HG03045 (cell line): ENCODE data around the gene SV2B.
"Not testable (repeated sequence)": the region's sequence is repeated elsewhere in the genome, so short reads cannot be mapped to it uniquely, and the experiment has no call there.

Experiments used
- ATAC-seq: cut with Tn5 transposase; IDR thresholded peaks from one replicate; pipeline ENCODE4 v1.9.1; 2021; ENCODE audit warnings: mild to moderate bottlenecking, moderate library complexity; ENCODE audit not compliant: unreplicated experiment

SV2B gene, protein sequence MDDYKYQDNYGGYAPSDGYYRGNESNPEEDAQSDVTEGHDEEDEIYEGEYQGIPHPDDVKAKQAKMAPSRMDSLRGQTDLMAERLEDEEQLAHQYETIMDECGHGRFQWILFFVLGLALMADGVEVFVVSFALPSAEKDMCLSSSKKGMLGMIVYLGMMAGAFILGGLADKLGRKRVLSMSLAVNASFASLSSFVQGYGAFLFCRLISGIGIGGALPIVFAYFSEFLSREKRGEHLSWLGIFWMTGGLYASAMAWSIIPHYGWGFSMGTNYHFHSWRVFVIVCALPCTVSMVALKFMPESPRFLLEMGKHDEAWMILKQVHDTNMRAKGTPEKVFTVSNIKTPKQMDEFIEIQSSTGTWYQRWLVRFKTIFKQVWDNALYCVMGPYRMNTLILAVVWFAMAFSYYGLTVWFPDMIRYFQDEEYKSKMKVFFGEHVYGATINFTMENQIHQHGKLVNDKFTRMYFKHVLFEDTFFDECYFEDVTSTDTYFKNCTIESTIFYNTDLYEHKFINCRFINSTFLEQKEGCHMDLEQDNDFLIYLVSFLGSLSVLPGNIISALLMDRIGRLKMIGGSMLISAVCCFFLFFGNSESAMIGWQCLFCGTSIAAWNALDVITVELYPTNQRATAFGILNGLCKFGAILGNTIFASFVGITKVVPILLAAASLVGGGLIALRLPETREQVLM

GRCh38 chr15:91099995-91100813 lies at the start of gene SV2B:
SV2B (plus strand) TSS chr15:91100257; CDS start chr15:91226264, 126,007 bp downstream.
- peak; percentile 61 for ATAC-seq

DNA sequence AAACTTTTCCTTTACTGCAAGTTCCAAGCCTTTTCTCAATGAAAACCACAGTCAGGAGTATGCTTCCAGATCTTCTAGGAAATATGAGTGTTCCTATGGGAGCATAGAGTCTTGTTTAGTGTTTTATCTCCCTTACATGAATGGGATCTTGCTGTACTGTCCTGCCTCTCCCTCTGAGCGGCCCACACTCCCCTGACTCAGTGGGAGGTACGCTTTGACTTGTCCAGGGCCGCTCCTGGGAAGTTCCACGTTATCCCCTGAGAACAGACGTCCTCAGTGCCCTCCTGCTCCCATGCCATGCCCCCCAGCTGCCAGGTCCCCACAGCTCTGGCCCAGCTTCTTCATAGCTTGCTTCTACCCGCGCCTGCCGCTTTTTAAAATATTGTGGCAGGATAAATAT lies 48.8 kb upstream of the SV2B start:
- no peak for ATAC-seq

DNA sequence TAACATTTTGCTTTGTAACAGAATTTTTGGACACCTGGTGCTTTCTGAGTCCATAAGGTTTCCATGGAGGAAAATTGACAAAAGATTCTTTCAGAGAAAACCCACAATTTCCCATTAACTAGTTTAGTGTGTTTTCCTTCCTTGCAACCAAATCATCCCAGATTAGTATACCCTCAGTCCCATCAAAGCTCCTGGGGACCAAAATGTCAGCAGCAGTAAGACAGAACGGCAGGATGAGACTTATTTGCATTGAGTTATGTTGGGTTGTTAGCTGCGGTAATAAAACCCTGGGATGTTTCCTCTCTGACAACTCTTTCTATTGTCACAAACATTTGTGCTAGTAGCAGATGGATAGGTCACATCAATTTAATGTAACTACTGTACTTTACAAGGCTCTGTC lies 45.2 kb upstream of the SV2B start:
- no peak for ATAC-seq

GRCh38 chr15:91055548-91056331 lies 44.3 kb upstream of the SV2B start:
- no peak for ATAC-seq

- no peak for ATAC-seq
These were observed 38.8 kb upstream of the SV2B start for GRCh38 chr15:91061230-91061629.

DNA sequence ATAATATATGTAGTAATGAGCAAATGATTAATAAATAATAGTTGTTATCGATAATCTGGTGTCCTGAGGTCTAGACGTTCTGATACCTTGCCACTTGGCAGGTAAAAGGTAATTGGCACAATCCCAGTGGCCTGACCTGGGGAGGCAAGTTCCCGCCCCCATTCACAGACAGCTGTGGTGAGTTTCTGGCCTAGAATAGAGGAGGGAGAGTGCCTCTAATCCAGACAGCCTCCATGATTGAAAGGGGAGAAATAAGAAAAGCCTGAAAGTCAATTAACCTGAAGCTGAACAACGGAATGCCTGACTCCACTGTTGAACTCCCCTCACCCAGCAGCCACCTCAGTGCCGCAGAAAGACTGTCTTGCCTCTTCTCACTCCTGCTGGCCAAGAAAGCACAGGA lies 38.1 kb upstream of the SV2B start:
- no peak for ATAC-seq

GRCh38 chr15:91065505-91065904 lies 34.6 kb upstream of the SV2B start:
- ATAC-seq: no peak

GRCh38 chr15:91067036-91067435 lies 33.0 kb upstream of the SV2B start:
- ATAC-seq: no peak

DNA sequence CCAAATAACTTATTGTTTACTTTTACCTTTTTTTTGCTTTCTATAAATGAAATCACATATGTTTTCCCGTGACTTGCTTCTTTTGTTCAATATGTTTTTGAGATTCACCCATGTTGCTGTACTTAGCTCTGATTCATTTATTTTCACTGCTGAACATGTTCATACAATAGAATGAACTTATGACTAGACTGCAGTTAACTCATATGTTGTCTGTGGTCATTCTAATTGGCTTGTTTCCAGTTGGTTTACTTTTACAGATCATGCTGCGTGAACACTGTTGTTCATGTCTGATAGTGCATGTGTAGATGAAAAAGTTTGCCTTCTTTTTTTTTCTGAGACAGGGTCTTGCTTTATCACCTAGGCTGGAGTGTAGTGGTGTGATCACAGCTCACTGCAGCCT lies 31.6 kb upstream of the SV2B start:
- no peak for ATAC-seq

- no peak for ATAC-seq
These were observed 31.1 kb upstream of the SV2B start for GRCh38 chr15:91068966-91069365.

- ATAC-seq: no peak
These were observed 29.2 kb upstream of the SV2B start for GRCh38 chr15:91070872-91071271.

DNA sequence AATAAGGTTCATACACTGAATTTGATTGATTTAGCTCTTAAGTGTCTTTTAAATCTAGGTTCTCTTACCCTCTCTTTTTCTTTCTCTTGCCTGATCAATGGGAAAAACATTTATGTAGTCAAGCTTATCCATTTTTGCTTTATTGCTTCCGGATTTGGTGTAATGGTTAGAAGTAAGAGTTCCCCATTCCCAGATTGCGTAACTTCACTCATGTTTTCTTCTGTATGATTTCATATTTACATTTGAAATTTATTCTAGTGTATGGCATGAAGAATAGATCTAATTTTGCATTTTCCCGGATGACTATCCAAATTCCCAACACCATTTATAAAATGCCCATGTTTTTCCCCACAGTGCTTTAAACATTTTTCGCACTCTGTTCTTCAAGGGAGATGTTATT lies 27.9 kb upstream of the SV2B start:
- no peak for ATAC-seq

DNA sequence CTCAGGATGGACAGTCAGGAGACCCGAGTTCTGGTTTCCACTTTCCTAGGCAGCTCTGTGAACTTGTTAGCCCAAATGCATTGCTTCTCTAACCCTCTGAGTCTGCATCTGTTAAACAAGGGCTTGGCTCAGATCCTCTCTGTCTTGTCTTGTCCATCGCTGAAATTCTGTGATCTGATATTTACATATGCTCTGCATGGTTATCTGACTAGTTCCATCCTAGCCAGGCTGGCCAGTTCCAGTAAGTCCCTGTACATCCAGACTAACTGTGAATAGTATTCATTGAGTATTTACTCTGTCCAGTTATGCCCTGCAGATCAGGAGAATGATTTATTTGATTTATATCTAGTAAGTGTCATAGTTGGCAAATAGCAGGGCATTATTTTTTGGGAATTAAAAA lies 27.0 kb upstream of the SV2B start:
- no peak for ATAC-seq

- no peak for ATAC-seq
These were observed 26.3 kb upstream of the SV2B start for GRCh38 chr15:91073768-91074167.

DNA sequence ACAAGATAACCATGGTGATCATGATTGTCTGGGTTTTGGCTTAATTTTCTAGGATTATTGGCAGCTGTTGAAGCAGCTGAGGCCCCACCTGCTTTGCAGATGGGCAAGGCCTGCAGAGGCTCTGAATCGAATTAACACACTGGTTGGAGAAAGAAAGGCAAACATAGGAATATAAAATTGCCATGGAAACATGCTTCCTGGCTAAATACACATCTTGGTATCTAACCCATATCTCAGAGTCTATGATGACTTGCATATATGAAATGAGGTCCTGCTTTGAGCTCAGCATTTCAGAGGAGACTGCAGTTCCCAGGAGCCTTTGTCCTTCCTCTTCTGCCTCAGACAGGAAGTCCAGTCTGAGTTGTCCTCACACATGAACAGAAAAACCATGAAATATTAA lies 24.3 kb upstream of the SV2B start:
- ATAC-seq: no peak

DNA sequence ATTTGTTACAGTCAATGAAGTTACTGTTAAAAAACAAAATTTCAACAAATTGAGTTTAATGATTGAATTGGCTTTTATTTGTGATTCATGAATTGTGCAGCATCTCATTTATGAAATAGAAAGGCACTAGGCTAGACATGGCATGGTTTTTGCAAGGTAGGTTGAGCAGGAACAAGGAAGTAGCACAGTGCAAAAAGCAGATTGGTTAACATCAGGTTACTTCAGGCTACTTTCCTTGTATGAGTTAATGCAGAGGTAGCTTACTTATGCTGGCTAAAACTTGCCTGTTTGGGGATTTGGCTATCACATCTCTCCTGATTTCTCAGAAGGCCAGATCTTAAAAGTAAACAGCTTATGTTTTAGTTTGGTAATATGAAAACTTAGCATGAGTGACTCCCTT lies 23.0 kb upstream of the SV2B start:
- no peak for ATAC-seq

DNA sequence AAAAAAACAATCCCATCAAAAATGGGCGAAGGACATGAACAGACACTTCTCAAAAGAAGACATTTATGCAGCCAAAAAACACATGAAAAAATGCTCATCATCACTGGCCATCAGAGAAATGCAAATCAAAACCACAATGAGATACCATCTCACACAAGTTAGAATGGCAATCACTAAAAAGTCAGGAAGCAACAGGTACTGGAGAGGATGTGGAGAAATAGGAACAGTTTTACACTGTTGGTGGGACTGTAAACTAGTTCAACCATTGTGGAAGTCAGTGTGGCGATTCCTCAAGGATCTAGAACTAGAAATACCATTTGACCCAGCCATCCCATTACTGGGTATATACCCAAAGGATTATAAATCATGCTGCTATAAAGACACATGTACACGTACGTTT lies 6.2 kb upstream of the SV2B start:
- ATAC-seq: not testable (repeated sequence)

- ATAC-seq: no peak
These were observed 1.6 kb upstream of the SV2B start for GRCh38 chr15:91098451-91098850.

DNA sequence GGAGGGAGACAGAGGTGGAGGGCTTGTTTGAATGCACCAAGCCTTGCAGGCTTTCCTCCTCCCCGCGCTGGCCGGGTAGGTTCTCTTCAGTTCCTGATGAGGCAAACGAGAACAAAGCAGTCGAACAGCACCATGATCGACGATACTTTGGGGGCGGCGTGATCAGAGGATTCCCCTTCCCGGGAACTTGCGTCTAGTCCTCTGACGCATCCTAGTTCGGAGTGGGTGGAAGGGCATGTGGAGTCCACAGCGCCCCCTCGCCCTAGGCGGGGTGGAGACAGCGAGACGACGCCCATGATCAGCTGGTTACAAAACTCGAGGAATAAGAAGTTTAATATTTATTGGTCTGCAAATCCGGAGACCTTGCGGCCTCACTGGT lies 452 bp upstream of the SV2B start:
- ATAC-seq: no peak

DNA sequence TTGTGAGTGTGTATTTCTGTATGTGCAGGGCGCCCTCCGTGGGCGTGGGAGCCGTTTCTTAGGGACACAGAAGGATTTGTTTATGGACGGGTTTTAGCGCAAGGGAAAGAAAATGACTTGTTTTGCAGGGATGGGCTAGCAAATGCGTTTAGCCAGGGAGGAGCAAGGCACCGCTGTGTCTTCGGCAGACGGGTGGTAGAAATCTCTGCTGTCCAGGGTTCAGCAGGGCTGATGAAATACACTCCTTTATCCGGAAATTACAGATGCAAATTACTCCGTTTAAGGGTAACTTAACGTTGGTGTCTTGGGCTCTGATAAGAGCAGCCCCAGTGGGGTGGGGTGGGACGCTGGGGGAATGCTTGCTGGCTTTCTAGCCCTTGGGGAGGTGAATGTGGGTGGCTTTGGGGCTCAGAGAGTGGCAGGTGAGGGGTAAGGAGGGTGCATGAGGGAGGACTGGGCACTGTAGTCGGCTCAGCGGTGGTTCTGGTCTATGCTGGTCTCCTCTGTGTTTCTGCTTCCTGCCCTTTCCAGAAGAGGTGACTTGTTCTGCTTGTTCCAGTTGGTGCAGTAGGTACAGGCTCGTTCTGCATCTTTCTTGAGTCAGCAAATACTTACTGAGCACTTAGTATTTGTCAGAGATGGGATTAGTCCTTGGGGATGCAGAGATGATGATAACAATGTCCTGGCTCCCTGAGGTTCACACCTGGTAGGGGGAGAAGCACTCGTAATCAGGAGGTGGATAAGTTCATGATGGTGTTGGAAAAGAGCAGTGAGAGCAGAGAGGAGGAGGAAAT lies 954 bp downstream of the SV2B start:
- ATAC-seq: no peak
